ENCODE data around the gene SRRM4. TPM values are rescaled to one million over a fixed set of nuclear protein-coding genes. Genes with fewer than 3 reads are reported as not detected.
A peak's percentile ranks its signal among the peaks of the same experiment; 100 is the strongest.

SRRM4 gene
- total and polyA plus RNA-seq, 8 donors: 0.05 to 0.48 (median 0.39) TPM; not detected in 1

GRCh38 chr12:119075222-119075787, 94.0 kb downstream of the SRRM4 start:
- ATAC-seq: no peak
- H3K9me3 ChIP-seq: no peaks in the 10 kb centered on the region
- intact Hi-C loops (cut with DNase I): no loop called here

GRCh38 chr12:119075918-119076317, 94.6 kb downstream of the SRRM4 start:
- H3K4me1 ChIP-seq: no peaks in the 10 kb centered on the region
- no peaks in the 10 kb centered on the region for H3K36me3 ChIP-seq
- no peaks in the 10 kb centered on the region for H3K27me3 ChIP-seq
- intact Hi-C loops (cut with DNase I): no loop called here
- ATAC-seq (no peak), DNase-seq (no peak)
- no peak overlapping the region for H3K27ac ChIP-seq
- no peaks in the 10 kb centered on the region for H3K9me3 ChIP-seq
- no peak overlapping the region for H3K4me3 ChIP-seq
- no peak for TF ChIP-seq CTCF (IDR thresholded peaks at IDR 0.05)

More at GRCh38 chr12:119075222-119075787, 94.0 kb downstream of the SRRM4 start:
- H3K4me1 ChIP-seq: no peaks in the 10 kb centered on the region
- H3K27ac ChIP-seq: no peak overlapping the region
- no peak for DNase-seq
- H3K4me3 ChIP-seq: no peak overlapping the region
- no peak for TF ChIP-seq CTCF (IDR thresholded peaks at IDR 0.05)
- H3K27me3 ChIP-seq: no peaks in the 10 kb centered on the region
- no peaks in the 10 kb centered on the region for H3K36me3 ChIP-seq

GRCh38 chr12:119079530-119079929, 98.2 kb downstream of the SRRM4 start:
- no peaks in the 10 kb centered on the region for H3K4me1 ChIP-seq
- no peak overlapping the region for H3K4me3 ChIP-seq
- no peak for DNase-seq
- H3K27ac ChIP-seq: no peak overlapping the region
- no peaks in the 10 kb centered on the region for H3K36me3 ChIP-seq
- ATAC-seq: no peak
- H3K27me3 ChIP-seq: peaks cover 0 to 13% of the 10 kb centered on the region in 2 donors
- H3K9me3 ChIP-seq: no peaks in the 10 kb centered on the region
- intact Hi-C loops (cut with DNase I): no loop called here
- TF ChIP-seq CTCF (IDR thresholded peaks at IDR 0.05): no peak

GRCh38 chr12:119082016-119082415, 100.7 kb downstream of the SRRM4 start:
- no peak for ATAC-seq
- Histone ChIP-seq H3K27me3 (peaks cover 0 to 17% of the 10 kb centered on the region in 2 donors), H3K9me3 (no peaks in the 10 kb centered on the region), H3K36me3 (no peaks in the 10 kb centered on the region), H3K4me1 (no peaks in the 10 kb centered on the region), H3K4me3 (no peak overlapping the region), H3K27ac (no peak overlapping the region)
- no peak for DNase-seq
- intact Hi-C loops (cut with DNase I): no loop called here
- no peak for TF ChIP-seq CTCF (IDR thresholded peaks at IDR 0.05)

GRCh38 chr12:119082496-119082895, 101.2 kb downstream of the SRRM4 start:
- no peak overlapping the region for H3K4me3 ChIP-seq
- H3K36me3 ChIP-seq: no peaks in the 10 kb centered on the region
- H3K27me3 ChIP-seq: peaks cover 0 to 17% of the 10 kb centered on the region in 2 donors
- H3K27ac ChIP-seq: no peak overlapping the region
- DNase-seq (peak in 2 of 4 donors; percentile 37 to 58), ATAC-seq (peak; percentile 71)
- no peaks in the 10 kb centered on the region for H3K9me3 ChIP-seq
- intact Hi-C loops (cut with DNase I): no loop called here
- TF ChIP-seq CTCF (IDR thresholded peaks at IDR 0.05): no peak
- no peaks in the 10 kb centered on the region for H3K4me1 ChIP-seq
